ENCODE measurements around the gene EDEM1.
"Not testable (repeated sequence)": the region's sequence is repeated elsewhere in the genome, so short reads cannot be mapped to it uniquely, and the experiment has no call there.

The EDEM1 gene

GRCh38 chr3:5172018-5172417 is 15.5 kb upstream of the EDEM1 start:
- DNase-seq (ENCODE audit: low read depth, low spot score) = no peak

GRCh38 chr3:5179036-5179435 is 8.5 kb upstream of the EDEM1 start:
- not testable (repeated sequence) for DNase-seq (ENCODE audit: low read depth, low spot score)

- no peak for DNase-seq (ENCODE audit: low read depth, low spot score)
Observed at GRCh38 chr3:5181469-5182141, 5.9 kb upstream of the EDEM1 start.

GRCh38 chr3:5183714-5184113 is 3.8 kb upstream of the EDEM1 start:
- not testable (repeated sequence) for DNase-seq (ENCODE audit: low read depth, low spot score)

GRCh38 chr3:5184499-5184898 is 3.0 kb upstream of the EDEM1 start:
- no peak for DNase-seq (ENCODE audit: low read depth, low spot score)

- no peak for DNase-seq (ENCODE audit: low read depth, low spot score)
Observed at GRCh38 chr3:5185093-5185673, 2.3 kb upstream of the EDEM1 start.

- DNase-seq (ENCODE audit: low read depth, low spot score) = no peak
Observed at GRCh38 chr3:5186089-5186857, 1.2 kb upstream of the EDEM1 start.

GRCh38 chr3:5186858-5187155 is 700 bp upstream of the EDEM1 start:
- DNase-seq (ENCODE audit: low read depth, low spot score) = no peak

GRCh38 chr3:5187920-5188418 is 462 bp downstream of the EDEM1 start:
- DNase-seq (ENCODE audit: low read depth, low spot score) = no peak

GRCh38 chr3:5188419-5189221 is 1.1 kb downstream of the EDEM1 start:
- DNase-seq (ENCODE audit: low read depth, low spot score) = no peak

- DNase-seq (ENCODE audit: low read depth, low spot score) = no peak
Observed at GRCh38 chr3:5190147-5190791, 2.8 kb downstream of the EDEM1 start.

GRCh38 chr3:5191555-5192304 is 4.2 kb downstream of the EDEM1 start:
- no peak for DNase-seq (ENCODE audit: low read depth, low spot score)

- no peak for DNase-seq (ENCODE audit: low read depth, low spot score)
Observed at GRCh38 chr3:5192571-5193365, 5.3 kb downstream of the EDEM1 start.

GRCh38 chr3:5194341-5194740 is 6.8 kb downstream of the EDEM1 start:
- no peak for DNase-seq (ENCODE audit: low read depth, low spot score)

GRCh38 chr3:5194801-5195509 is 7.4 kb downstream of the EDEM1 start:
- DNase-seq (ENCODE audit: low read depth, low spot score) = no peak

- no peak for DNase-seq (ENCODE audit: low read depth, low spot score)
Observed at GRCh38 chr3:5195605-5196004, 8.1 kb downstream of the EDEM1 start.

GRCh38 chr3:5197022-5197421 is 9.5 kb downstream of the EDEM1 start:
- no peak for DNase-seq (ENCODE audit: low read depth, low spot score)

GRCh38 chr3:5197470-5198312 is 10.2 kb downstream of the EDEM1 start:
- no peak for DNase-seq (ENCODE audit: low read depth, low spot score)

GRCh38 chr3:5198313-5198677 is 10.8 kb downstream of the EDEM1 start:
- no peak for DNase-seq (ENCODE audit: low read depth, low spot score)
